ENCODE results near the gene SERINC4.

- TF ChIP-seq TOE1 (IDR thresholded peaks at IDR 0.05; ENCODE audit: borderline replicate concordance) (no peak), TOE1 (CRISPR knock-in tag; IDR thresholded peaks at IDR 0.05; ENCODE audit: borderline replicate concordance, low read depth) (no peak), E2F8 (IDR thresholded peaks at IDR 0.05; ENCODE audit: low read depth, partially characterized antibody) (no peak), SMC3 (conservative IDR thresholded peaks at IDR 0.05; ENCODE audit: insufficient read depth, low read depth, low read length) (no peak), GATA2 (CRISPR knock-in tag; IDR thresholded peaks at IDR 0.05) (no peak), RAD51 (IDR thresholded peaks at IDR 0.05; ENCODE audit: borderline replicate concordance, low read depth) (no peak), MYC (IDR thresholded peaks at IDR 0.05; ENCODE audit: low read depth, low read length) (no peak), MYC (CRISPR knock-in tag; IDR thresholded peaks at IDR 0.05; ENCODE audit: borderline replicate concordance, low read depth) (no peak), RAD21 (CRISPR knock-in tag; conservative IDR thresholded peaks at IDR 0.05 in 1 of 2, IDR thresholded peaks at IDR 0.05 in 1 of 2) (no peak), ZFX (CRISPR knock-in tag; IDR thresholded peaks at IDR 0.05) (no peak)
These were observed 36.1 kb downstream of the SERINC4 start for GRCh38 chr15:43763819-43764446.
